ENCODE data around the gene CTTN. TPM values are rescaled to one million over a fixed set of nuclear protein-coding genes. Genes with fewer than 3 reads are reported as not detected.

The CTTN gene
- total and polyA plus RNA-seq, 2 of the 8 experiments (the other 6 are each of a cell fraction or from before 2014, with no cell fraction given), result 84.6 to 216 TPM

DNA sequence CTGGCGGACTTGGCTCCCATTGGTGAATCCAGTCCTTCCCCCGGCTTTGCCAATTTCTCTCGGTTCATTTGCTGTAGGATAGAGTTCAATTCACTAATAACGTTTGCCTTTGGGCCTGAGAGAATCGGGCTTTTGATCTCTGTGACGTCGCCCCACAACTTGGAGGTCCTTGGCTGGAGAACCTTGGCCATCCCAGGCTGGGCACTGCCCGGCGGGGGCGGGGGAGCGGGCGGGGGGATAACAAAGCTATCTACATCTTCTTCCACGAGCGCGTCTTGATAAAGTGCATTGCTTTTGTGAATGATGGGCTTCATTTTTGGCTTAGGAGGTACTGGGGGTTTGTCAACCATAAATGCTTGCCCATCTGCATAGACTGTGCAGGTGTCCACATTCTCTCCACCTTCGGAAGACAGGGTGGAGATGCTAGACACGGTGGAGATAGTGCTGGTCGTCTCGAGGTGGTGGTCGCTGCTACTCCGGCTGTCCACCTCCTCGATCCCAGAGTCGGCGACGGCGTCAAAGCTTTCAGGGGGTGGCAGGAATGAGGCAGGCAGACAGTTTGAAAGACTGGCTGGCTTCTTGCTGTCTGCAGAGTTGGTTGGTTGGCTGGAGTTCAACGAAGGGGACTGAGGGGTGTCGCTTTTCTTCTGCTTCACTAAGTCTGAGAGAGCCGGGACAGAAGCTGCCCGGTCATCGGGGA lies 87.1 kb downstream of the CTTN start (continued):
- TF ChIP-seq, protein P1, sequence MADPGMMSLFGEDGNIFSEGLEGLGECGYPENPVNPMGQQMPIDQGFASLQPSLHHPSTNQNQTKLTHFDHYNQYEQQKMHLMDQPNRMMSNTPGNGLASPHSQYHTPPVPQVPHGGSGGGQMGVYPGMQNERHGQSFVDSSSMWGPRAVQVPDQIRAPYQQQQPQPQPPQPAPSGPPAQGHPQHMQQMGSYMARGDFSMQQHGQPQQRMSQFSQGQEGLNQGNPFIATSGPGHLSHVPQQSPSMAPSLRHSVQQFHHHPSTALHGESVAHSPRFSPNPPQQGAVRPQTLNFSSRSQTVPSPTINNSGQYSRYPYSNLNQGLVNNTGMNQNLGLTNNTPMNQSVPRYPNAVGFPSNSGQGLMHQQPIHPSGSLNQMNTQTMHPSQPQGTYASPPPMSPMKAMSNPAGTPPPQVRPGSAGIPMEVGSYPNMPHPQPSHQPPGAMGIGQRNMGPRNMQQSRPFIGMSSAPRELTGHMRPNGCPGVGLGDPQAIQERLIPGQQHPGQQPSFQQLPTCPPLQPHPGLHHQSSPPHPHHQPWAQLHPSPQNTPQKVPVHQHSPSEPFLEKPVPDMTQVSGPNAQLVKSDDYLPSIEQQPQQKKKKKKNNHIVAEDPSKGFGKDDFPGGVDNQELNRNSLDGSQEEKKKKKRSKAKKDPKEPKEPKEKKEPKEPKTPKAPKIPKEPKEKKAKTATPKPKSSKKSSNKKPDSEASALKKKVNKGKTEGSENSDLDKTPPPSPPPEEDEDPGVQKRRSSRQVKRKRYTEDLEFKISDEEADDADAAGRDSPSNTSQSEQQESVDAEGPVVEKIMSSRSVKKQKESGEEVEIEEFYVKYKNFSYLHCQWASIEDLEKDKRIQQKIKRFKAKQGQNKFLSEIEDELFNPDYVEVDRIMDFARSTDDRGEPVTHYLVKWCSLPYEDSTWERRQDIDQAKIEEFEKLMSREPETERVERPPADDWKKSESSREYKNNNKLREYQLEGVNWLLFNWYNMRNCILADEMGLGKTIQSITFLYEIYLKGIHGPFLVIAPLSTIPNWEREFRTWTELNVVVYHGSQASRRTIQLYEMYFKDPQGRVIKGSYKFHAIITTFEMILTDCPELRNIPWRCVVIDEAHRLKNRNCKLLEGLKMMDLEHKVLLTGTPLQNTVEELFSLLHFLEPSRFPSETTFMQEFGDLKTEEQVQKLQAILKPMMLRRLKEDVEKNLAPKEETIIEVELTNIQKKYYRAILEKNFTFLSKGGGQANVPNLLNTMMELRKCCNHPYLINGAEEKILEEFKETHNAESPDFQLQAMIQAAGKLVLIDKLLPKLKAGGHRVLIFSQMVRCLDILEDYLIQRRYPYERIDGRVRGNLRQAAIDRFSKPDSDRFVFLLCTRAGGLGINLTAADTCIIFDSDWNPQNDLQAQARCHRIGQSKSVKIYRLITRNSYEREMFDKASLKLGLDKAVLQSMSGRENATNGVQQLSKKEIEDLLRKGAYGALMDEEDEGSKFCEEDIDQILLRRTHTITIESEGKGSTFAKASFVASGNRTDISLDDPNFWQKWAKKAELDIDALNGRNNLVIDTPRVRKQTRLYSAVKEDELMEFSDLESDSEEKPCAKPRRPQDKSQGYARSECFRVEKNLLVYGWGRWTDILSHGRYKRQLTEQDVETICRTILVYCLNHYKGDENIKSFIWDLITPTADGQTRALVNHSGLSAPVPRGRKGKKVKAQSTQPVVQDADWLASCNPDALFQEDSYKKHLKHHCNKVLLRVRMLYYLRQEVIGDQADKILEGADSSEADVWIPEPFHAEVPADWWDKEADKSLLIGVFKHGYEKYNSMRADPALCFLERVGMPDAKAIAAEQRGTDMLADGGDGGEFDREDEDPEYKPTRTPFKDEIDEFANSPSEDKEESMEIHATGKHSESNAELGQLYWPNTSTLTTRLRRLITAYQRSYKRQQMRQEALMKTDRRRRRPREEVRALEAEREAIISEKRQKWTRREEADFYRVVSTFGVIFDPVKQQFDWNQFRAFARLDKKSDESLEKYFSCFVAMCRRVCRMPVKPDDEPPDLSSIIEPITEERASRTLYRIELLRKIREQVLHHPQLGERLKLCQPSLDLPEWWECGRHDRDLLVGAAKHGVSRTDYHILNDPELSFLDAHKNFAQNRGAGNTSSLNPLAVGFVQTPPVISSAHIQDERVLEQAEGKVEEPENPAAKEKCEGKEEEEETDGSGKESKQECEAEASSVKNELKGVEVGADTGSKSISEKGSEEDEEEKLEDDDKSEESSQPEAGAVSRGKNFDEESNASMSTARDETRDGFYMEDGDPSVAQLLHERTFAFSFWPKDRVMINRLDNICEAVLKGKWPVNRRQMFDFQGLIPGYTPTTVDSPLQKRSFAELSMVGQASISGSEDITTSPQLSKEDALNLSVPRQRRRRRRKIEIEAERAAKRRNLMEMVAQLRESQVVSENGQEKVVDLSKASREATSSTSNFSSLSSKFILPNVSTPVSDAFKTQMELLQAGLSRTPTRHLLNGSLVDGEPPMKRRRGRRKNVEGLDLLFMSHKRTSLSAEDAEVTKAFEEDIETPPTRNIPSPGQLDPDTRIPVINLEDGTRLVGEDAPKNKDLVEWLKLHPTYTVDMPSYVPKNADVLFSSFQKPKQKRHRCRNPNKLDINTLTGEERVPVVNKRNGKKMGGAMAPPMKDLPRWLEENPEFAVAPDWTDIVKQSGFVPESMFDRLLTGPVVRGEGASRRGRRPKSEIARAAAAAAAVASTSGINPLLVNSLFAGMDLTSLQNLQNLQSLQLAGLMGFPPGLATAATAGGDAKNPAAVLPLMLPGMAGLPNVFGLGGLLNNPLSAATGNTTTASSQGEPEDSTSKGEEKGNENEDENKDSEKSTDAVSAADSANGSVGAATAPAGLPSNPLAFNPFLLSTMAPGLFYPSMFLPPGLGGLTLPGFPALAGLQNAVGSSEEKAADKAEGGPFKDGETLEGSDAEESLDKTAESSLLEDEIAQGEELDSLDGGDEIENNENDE (IDR thresholded peaks at IDR 0.05; ENCODE audit: insufficient replicate concordance, low read length), result no peak
- TF ChIP-seq KDM1A (IDR thresholded peaks at IDR 0.05; ENCODE audit: borderline replicate concordance, low read length) (no peak), PHF8 (conservative IDR thresholded peaks at IDR 0.05; ENCODE audit: low read depth, low read length) (no peak)

Measured in H1 (cell line).